Measurements from ENCODE around the gene TPRG1L.

Gene TPRG1L

GRCh38 chr1:3675436-3675835, 50.6 kb downstream of the TPRG1L start:
- H3K4me3 ChIP-seq (replicated peaks; ENCODE audit: low read depth, low read length) = no peak overlapping the region
- TF ChIP-seq CTCF (IDR thresholded peaks at IDR 0.05; ENCODE audit: low read depth, low read length, missing control alignments) = no peak
- DNase-seq (ENCODE audit: extremely low read depth, low read depth) = no peak

- no peak overlapping the region for H3K4me3 ChIP-seq (replicated peaks; ENCODE audit: low read depth, low read length)
- DNase-seq (ENCODE audit: extremely low read depth, low read depth) = no peak
- no peak for TF ChIP-seq CTCF (IDR thresholded peaks at IDR 0.05; ENCODE audit: low read depth, low read length, missing control alignments)
These were observed 52.0 kb downstream of the TPRG1L start for GRCh38 chr1:3676581-3677470.

GRCh38 chr1:3677484-3677883, 52.7 kb downstream of the TPRG1L start:
- DNase-seq (ENCODE audit: extremely low read depth, low read depth) = no peak
- no peak for TF ChIP-seq CTCF (IDR thresholded peaks at IDR 0.05; ENCODE audit: low read depth, low read length, missing control alignments)
- no peak overlapping the region for H3K4me3 ChIP-seq (replicated peaks; ENCODE audit: low read depth, low read length)

GRCh38 chr1:3678361-3679097, 53.7 kb downstream of the TPRG1L start:
- no peak overlapping the region for H3K4me3 ChIP-seq (replicated peaks; ENCODE audit: low read depth, low read length)
- TF ChIP-seq CTCF (IDR thresholded peaks at IDR 0.05; ENCODE audit: low read depth, low read length, missing control alignments) = no peak
- DNase-seq (ENCODE audit: extremely low read depth, low read depth) = no peak

- H3K4me3 ChIP-seq (replicated peaks; ENCODE audit: low read depth, low read length) = no peak overlapping the region
- no peak for DNase-seq (ENCODE audit: extremely low read depth, low read depth)
- TF ChIP-seq CTCF (IDR thresholded peaks at IDR 0.05; ENCODE audit: low read depth, low read length, missing control alignments) = no peak
These were observed 54.3 kb downstream of the TPRG1L start for GRCh38 chr1:3679098-3679555.

Data from HFF-Myc (cell line).